Endothelial cell of umbilical vein (primary cell): ENCODE results near the gene ADGRG3.

Source experiments
- EZH2 ChIP-seq: IDR thresholded peaks from 2 replicates; pipeline ENCODE4 v1.6.1; 2012; ENCODE audit warnings: borderline replicate concordance, low read depth, mild to moderate bottlenecking, moderate library complexity, low read length, inconsistent platforms; ENCODE audit not compliant: severe bottlenecking
- JUN ChIP-seq: IDR thresholded peaks from 2 replicates; pipeline ENCODE4 v1.6.1; 2011; ENCODE audit warnings: borderline replicate concordance, low read depth; ENCODE audit not compliant: insufficient read length, insufficient read depth
- MYC ChIP-seq: IDR thresholded peaks from one replicate; pipeline ENCODE4 v1.6.1; 2011; ENCODE audit warnings: mild to moderate bottlenecking, low read depth, low read length
- TF ChIP-seq, protein P1 (sequence below), 2 donors: IDR thresholded peaks; 1 replicate in 1 of 2; 2 replicates in 1 of 2; pipeline ENCODE4 v1.5.1; 2011; ENCODE audit warnings: low read length in 2 of 2, mild to moderate bottlenecking in 2 of 2, moderate library complexity in 2 of 2, control low read depth in 1 of 2, inconsistent platforms in 1 of 2, low read depth in 1 of 2; ENCODE audit not compliant: insufficient read depth in 1 of 2; ENCODE audit errors: extremely low read depth in 1 of 2

DNA sequence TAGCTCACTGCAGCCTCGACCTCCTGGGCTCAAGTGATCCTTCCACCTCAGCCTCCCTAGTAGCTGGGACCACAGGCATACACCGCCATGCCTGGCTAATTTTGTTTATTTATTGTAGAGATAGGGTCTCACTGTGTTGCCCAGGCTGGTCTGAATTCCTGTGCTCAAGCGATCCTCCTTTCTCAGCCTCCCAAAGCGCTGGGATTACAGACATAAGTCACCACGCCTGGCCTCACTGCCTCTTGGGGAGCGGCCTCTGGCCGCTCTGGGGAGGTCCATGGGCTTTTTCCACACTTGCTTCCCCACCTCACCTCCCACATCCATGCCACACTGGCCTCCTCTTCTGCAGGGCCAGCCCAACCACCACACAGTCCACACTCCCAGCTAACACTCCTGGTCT is 18.3 kb upstream of the ADGRG3 start:
- TF ChIP-seq, protein P1, sequence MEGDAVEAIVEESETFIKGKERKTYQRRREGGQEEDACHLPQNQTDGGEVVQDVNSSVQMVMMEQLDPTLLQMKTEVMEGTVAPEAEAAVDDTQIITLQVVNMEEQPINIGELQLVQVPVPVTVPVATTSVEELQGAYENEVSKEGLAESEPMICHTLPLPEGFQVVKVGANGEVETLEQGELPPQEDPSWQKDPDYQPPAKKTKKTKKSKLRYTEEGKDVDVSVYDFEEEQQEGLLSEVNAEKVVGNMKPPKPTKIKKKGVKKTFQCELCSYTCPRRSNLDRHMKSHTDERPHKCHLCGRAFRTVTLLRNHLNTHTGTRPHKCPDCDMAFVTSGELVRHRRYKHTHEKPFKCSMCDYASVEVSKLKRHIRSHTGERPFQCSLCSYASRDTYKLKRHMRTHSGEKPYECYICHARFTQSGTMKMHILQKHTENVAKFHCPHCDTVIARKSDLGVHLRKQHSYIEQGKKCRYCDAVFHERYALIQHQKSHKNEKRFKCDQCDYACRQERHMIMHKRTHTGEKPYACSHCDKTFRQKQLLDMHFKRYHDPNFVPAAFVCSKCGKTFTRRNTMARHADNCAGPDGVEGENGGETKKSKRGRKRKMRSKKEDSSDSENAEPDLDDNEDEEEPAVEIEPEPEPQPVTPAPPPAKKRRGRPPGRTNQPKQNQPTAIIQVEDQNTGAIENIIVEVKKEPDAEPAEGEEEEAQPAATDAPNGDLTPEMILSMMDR (IDR thresholded peaks at IDR 0.05; ENCODE audit: extremely low read depth in 1 of 2, insufficient read depth in 1 of 2, low read depth in 1 of 2, low read length in 2 of 2): no peak
- no peak for TF ChIP-seq JUN
- no peak for TF ChIP-seq EZH2
- TF ChIP-seq MYC: no peak
